ENCODE data around the gene KRT84.

The KRT84 gene

DNA sequence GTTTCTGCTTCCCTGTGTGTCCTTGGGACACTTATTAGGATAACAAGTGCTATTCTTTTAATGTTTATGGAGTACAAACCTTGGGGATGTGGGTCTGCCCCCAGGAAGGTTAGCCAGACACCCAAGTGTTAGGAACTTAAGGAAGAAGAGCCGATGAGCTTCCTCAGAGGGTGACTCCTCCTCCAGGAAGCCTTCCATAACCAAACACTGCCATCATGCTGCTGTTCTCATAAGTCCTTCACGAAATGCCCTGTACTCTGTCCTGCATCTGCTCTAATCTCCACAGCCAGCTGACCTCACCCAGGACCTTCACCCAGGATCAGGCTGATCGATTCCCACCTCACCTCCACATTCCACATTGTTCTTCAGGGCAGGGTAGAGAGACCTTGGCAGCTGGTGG, 16.9 kb downstream of the KRT84 start:
- H3K27me3 ChIP-seq (replicated peaks; ENCODE audit: control insufficient read depth, insufficient read depth, low read length): peaks cover 1% of the 10 kb centered on the region
- H3K36me3 ChIP-seq (ENCODE audit: control insufficient read depth, insufficient read depth, low read length): no peaks in the 10 kb centered on the region
- TF ChIP-seq, protein P1, sequence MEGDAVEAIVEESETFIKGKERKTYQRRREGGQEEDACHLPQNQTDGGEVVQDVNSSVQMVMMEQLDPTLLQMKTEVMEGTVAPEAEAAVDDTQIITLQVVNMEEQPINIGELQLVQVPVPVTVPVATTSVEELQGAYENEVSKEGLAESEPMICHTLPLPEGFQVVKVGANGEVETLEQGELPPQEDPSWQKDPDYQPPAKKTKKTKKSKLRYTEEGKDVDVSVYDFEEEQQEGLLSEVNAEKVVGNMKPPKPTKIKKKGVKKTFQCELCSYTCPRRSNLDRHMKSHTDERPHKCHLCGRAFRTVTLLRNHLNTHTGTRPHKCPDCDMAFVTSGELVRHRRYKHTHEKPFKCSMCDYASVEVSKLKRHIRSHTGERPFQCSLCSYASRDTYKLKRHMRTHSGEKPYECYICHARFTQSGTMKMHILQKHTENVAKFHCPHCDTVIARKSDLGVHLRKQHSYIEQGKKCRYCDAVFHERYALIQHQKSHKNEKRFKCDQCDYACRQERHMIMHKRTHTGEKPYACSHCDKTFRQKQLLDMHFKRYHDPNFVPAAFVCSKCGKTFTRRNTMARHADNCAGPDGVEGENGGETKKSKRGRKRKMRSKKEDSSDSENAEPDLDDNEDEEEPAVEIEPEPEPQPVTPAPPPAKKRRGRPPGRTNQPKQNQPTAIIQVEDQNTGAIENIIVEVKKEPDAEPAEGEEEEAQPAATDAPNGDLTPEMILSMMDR (IDR thresholded peaks at IDR 0.05; ENCODE audit: insufficient read depth, low read length, poor library complexity, severe bottlenecking): no peak
- no peak for DNase-seq (ENCODE audit: extremely low read depth, insufficient read length)
- no peak overlapping the region for H3K4me3 ChIP-seq (replicated peaks; ENCODE audit: low read depth, low read length)

DNA sequence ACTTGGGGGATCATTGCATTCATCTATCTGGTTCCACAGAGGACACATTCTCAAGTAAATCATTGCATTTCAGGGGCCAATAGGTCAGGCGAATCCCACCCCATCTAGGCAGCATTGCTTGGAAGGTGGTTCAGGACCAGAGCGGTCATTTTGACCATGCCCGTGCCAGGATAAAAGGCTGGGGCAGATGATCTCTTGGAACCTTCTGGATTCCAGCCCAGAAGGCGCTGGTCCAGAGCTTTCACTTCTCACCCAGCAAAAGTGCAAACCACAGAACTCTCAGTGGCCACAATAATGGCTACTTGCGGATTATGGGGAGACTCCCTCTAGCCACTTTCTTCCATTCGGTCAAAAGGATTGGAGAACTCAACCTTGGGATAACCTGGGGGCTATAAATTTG, 17.6 kb downstream of the KRT84 start:
- TF ChIP-seq, protein P1 (IDR thresholded peaks at IDR 0.05; ENCODE audit: insufficient read depth, low read length, poor library complexity, severe bottlenecking): no peak
- peaks cover 1% of the 10 kb centered on the region for H3K27me3 ChIP-seq (replicated peaks; ENCODE audit: control insufficient read depth, insufficient read depth, low read length)
- H3K36me3 ChIP-seq (ENCODE audit: control insufficient read depth, insufficient read depth, low read length): no peaks in the 10 kb centered on the region
- H3K4me3 ChIP-seq (replicated peaks; ENCODE audit: low read depth, low read length): no peak overlapping the region
- no peak for DNase-seq (ENCODE audit: extremely low read depth, insufficient read length)

DNA sequence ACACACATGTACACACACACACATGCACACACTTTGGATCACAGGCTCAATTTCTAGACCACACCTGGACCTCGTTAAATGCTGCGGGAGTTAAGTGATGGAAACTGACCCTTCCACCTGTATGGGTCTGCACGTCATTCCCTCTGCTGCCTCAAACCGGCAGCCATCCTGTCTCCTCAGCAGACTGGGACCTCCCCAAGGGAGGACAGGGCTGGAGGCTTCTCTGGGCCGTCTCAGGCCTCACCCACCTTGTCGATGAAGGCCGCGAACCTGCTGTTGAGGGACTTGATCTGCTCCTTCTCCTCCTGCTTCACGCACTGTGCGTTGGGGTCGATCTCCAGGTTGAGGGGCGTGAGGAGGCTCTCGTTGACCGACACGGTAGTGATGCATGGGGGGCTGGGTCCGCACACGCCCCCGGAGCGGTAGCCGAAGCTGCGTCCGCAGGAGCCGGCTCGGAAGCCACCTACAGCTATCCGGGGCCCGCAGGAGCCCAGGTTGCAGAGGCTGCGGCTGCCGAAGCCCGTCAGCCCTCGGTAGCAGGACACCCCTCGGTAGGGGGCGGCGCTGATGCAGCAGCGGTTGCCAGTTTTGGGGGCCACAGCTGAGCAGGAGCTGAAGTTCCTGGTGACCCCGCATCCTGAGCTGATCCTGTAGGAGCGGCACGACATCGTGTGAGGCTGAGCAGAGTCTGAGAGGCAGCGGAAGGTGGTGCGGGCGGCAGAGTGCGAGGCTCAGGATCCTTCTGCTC, 18.5 kb downstream of the KRT84 start, which contains the start of gene KRT85:
TSS of gene KRT85 (minus strand) at position 744 of the 748 bp plus-strand sequence. CDS start at position 668, 76 bp downstream.
- no peaks in the 10 kb centered on the region for H3K36me3 ChIP-seq (ENCODE audit: control insufficient read depth, insufficient read depth, low read length)
- TF ChIP-seq, protein P1 (IDR thresholded peaks at IDR 0.05; ENCODE audit: insufficient read depth, low read length, poor library complexity, severe bottlenecking): no peak
- H3K27me3 ChIP-seq (replicated peaks; ENCODE audit: control insufficient read depth, insufficient read depth, low read length): peaks cover 1% of the 10 kb centered on the region
- DNase-seq (ENCODE audit: extremely low read depth, insufficient read length): no peak
- no peak within 1 kb of the TSS for H3K4me3 ChIP-seq (replicated peaks; ENCODE audit: low read depth, low read length)

DNA sequence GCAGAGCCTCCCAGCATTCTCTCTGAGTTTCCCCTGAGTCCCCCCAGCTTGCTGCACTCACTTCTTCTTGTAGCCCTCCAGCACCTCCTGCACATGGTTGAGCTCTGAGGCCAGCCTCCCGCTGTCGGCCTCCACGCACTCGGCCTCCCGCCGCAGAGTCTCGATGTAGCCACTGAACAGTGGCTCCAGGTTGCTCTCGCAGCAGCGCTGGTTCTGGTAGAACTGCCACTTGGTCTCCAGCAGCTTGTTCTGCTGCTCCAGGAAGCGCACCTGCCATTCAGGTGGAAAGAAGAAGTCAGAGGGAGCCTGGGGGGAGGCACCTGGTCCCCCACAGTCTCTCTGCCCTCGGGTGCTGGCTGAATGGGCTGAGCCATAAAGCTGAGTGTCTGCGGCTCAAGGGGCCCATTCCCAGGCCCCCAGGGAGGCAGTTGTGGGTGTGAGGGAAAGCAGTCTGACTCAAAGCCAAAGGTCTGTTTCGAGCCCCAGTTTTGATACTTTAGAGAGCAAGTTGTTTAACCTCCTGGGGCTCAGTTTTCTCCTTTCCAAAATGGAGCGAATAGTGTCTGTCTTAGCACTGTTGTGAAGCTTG, 20.5 kb downstream of the KRT84 start:
- no peak overlapping the region for H3K4me3 ChIP-seq (replicated peaks; ENCODE audit: low read depth, low read length)
- DNase-seq (ENCODE audit: extremely low read depth, insufficient read length): no peak
- no peaks in the 10 kb centered on the region for H3K36me3 ChIP-seq (ENCODE audit: control insufficient read depth, insufficient read depth, low read length)
- TF ChIP-seq, protein P1 (IDR thresholded peaks at IDR 0.05; ENCODE audit: insufficient read depth, low read length, poor library complexity, severe bottlenecking): no peak
- no peaks in the 10 kb centered on the region; the same call in none of the 2 replicates for H3K27me3 ChIP-seq (replicated peaks; ENCODE audit: control insufficient read depth, insufficient read depth, low read length)

DNA sequence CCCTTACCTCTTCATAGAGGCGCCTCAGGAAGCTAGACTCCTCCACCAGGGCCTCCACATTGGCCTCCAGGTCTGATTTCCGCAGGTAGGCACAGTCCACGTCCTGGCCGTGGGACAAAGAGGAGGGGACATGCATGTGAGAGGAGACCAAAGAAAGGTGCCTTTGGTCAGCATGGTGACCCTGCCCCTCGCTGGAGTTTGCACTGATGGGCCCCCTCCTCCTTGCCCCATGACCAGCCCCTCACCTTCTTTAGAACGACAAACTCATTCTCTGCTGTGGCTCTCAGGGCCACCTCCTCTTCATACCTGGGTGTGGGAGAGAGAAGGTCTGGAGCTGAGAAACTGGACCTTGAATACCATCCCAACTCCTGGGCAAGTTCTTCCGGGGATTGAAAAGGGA, 21.4 kb downstream of the KRT84 start:
- DNase-seq (ENCODE audit: extremely low read depth, insufficient read length): no peak
- no peaks in the 10 kb centered on the region; the same call in none of the 2 replicates for H3K27me3 ChIP-seq (replicated peaks; ENCODE audit: control insufficient read depth, insufficient read depth, low read length)
- no peak overlapping the region for H3K4me3 ChIP-seq (replicated peaks; ENCODE audit: low read depth, low read length)
- H3K36me3 ChIP-seq (ENCODE audit: control insufficient read depth, insufficient read depth, low read length): no peaks in the 10 kb centered on the region
- TF ChIP-seq, protein P1 (IDR thresholded peaks at IDR 0.05; ENCODE audit: insufficient read depth, low read length, poor library complexity, severe bottlenecking): no peak

Data from GM06990 (cell line).